GM12873 (cell line): ENCODE results near the gene TMUB1.

Experiments used
- TF ChIP-seq, protein P1 (sequence below): IDR thresholded peaks from 2 replicates; pipeline ENCODE4 v1.5.1; 2012; ENCODE audit warnings: low read depth, mild to moderate bottlenecking, moderate library complexity, low read length, control low read depth; ENCODE audit not compliant: insufficient read depth; ENCODE audit errors: missing control alignments

The TMUB1 gene

GRCh38 chr7:151085329-151085690 lies 2.0 kb upstream of the TMUB1 start:
- TF ChIP-seq, protein P1, sequence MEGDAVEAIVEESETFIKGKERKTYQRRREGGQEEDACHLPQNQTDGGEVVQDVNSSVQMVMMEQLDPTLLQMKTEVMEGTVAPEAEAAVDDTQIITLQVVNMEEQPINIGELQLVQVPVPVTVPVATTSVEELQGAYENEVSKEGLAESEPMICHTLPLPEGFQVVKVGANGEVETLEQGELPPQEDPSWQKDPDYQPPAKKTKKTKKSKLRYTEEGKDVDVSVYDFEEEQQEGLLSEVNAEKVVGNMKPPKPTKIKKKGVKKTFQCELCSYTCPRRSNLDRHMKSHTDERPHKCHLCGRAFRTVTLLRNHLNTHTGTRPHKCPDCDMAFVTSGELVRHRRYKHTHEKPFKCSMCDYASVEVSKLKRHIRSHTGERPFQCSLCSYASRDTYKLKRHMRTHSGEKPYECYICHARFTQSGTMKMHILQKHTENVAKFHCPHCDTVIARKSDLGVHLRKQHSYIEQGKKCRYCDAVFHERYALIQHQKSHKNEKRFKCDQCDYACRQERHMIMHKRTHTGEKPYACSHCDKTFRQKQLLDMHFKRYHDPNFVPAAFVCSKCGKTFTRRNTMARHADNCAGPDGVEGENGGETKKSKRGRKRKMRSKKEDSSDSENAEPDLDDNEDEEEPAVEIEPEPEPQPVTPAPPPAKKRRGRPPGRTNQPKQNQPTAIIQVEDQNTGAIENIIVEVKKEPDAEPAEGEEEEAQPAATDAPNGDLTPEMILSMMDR = no peak

DNA sequence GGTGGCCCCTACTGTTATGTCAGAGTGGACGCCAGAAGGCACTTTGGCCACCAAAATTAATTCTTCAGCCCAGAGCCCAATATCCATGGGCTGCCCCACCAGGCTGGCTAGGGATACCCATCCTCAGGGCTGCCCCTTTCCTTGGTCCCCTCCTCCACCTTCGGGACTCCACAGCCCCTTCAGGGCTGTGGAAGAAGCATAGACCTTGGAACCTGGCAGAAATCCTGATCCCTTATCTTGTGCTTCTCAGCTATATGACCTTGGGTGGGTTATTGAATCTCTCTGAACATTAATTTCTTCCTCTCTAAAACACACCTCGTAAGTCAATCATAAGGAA lies 499 bp upstream of the TMUB1 start:
- TF ChIP-seq, protein P1 = no peak

- TF ChIP-seq, protein P1 = no peak
These were observed 887 bp downstream of the TMUB1 start for GRCh38 chr7:151082141-151083070.

DNA sequence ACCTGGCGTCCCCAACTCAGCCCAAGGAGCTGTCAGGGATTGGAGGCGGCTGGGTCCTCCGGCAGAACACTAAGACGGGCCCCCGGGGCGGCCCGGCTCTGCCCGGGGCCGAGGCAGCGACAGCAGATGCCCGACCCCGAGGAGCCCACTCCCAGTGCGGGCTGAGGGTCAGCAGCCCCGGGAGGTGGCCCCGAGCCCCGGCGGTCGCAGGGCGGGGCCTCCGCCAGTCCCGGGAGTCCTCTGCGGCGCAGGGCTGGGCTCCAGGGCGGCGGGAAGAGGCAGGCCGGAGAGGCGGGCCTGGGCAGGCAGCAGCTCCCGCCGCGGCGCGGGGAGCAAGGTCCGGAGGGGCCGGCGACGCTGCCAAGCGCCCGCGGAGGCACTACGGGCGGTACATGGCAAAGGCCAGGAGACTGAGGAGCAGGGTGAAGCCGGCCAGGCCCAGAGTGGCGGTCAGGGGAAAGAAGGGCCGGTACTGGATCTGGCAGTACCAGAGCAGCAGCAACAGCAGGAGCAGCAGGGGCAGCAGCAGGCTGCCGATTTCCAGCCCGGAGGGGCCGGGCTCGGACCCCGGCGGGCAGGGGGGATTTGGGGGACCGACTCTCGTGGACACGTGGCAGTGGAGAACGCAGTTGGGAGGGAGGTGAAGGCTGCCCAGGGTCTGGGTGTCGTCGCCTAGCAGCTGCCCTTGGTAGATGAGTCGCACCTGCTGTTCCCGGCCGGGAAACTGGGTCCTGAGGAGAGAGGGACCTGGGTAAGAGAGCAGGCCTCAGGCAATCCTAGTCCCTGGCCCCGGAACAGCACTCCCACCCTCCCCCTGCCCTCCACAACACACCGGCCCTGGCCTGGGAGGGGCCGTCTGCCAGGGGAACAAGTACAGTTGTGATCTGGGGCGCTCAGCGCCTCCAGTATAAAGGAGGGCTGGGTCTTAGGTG lies 1.9 kb downstream of the TMUB1 start:
- TF ChIP-seq, protein P1 = no peak

DNA sequence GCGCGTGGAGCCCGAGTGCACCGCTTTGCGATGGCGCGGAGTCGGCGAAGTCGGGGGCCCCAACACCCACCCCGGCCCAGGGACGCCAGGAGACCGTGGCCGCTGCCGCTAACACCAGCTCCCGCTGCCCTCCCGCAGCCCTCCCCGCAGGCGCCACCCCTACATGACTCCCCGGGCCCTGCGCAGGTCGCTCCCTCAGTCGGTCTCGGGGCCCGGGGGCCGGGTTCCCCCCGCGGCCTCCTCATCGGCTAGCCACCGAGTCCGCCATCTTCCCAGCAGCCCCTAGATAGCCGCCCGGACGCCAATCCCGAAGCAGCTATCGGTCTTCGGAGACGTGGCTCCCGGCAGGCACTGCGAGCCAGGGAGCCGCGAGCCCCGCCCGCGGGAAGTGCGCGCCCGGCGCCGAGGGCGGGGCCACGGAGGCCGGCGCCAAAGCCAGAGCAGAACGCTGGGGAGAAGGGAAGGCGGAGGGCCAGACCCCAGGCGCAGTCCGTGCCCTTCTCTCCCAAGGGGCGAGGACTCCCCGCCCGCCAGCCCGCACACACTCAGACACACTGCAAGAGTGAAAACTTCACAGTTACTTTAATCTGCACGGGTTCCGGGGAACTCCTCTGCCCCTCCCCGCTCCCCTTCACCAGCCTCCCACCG lies 2.6 kb downstream of the TMUB1 start, which contains the start of gene FASTK:
FASTK (minus strand) TSS at position 288 of the 648 bp plus-strand sequence; CDS start at position 245, 43 bp downstream.
- TF ChIP-seq, protein P1 = no peak

DNA sequence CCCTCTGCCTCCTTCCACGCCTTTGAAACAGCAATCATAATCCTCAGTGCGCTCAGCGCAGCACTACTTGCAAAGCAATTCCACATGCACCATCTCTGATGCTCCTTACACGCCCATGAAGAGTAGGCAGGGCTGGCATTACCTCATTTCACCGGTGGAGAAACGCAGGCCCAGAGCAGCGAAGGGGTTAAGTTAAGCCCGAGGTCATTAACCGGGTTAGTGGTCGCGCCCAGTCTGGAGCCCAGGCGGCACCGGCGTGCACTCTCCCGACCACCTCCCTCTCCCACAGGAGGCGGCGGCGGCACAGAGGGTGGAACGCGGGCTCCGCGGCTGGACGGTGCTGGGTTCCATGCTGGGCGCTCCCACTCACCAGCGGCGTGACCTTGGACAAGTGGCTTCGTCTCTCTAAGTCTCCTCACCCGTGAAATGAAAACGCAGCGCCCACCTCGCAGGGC lies 3.2 kb downstream of the TMUB1 start:
- TF ChIP-seq, protein P1 = no peak
